NCI-H82 (cell line): Measurements from ENCODE around the gene ARPC1B.
"Not testable (repeated sequence)": the region's sequence is repeated elsewhere in the genome, so short reads cannot be mapped to it uniquely, and the experiment has no call there.

Experiments
- DNase-seq: peaks from one replicate; lab custom pipeline; 2025; lab: John Stamatoyannopoulos, UW

ARPC1B gene

GRCh38 chr7:99368750-99369389, 5.7 kb upstream of the ARPC1B start:
- no peak for DNase-seq

- no peak for DNase-seq
Observed at GRCh38 chr7:99369767-99370391, 4.7 kb upstream of the ARPC1B start.

- DNase-seq: no peak
Observed at GRCh38 chr7:99371376-99371920, 3.1 kb upstream of the ARPC1B start.

- peak; percentile 65 for DNase-seq
Observed at GRCh38 chr7:99372275-99373090, 2.0 kb upstream of the ARPC1B start.

DNA sequence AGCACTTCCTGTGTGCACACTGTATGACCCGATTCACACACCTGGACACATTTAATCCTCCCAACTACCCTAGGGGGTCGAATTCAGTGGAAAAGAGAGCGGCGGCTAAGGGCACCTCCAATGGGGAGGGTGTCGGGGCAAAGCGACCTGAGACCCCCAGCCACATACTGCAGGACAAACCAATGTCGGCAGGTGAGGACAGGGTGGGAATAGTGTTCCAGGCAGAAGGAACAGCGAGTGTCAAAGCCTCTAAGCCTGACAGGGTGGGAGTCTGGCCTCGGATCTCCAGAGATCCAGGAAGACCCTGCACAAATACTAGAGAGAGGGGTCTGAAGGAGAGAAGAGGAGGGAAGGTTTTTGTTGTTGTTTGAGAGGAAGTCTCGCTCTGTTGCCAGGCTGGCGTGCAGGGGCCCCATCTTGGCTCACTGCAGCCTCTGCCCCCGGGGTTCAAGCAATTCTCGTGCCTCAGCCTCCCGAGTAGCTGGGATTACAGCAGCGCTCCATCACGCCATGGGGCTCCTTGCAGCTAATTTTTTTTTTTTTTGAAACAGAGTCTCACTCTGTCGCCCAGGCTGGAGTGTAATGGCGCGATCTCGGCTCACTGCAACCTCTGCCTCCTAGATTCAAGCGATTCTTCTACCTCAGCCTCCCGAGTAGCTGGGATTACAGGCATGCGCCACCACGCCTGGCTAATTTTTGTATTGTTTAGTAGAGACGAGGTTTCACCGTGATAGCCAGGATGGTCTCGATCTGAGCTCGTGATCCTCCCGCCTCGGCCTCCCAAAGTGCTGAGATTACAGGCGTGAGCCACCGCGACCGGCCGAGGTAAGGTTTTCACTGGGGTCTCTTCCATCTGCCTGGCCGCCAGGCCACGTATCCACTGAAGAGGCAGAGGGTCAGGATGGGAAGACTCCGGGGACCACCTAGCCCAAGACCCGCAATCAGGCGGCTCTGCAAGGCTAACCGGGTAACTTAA, 1.2 kb upstream of the ARPC1B start:
- no peak for DNase-seq

DNA sequence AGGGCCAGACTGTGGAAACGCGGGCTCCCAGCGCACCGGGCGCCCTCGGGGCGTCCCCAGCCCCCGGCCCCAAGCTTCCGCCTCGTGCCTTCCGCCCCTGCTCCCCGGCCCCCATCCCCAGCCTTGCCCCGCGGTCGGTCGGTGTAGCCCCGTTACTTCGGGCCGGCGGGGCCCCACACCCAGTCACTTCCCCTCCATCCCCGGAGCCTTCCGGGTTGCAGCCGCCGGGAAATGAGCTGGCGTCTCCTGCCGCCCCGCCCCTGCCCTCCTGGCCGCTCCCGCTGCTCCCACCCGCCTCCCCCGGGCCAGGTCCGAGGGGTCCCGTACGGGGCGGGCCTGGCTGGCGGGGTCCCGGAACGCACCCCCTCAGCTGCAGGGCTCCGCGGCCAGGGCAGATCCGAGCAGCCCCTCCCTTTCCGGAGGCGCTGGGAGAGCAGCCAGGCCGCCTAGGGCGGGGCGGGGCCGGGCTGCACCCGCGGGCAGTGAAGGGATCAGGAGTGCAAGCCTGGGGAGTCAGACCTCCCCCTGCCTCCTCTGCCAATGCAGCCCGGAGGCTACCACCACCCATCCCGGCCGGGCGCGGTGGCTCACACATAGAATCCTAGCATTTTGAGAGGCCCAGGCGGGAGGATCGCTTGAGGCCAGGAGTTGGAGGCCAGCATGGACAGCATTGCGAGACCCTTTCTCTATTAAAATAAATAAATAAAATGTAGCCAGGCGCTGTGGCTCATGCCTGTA, 709 bp downstream of the ARPC1B start:
- peak; percentile 75 for DNase-seq

GRCh38 chr7:99379043-99379577, 4.6 kb downstream of the ARPC1B start:
- no peak for DNase-seq

- DNase-seq: not testable (repeated sequence)
Observed at GRCh38 chr7:99379693-99380031, 5.1 kb downstream of the ARPC1B start.

DNA sequence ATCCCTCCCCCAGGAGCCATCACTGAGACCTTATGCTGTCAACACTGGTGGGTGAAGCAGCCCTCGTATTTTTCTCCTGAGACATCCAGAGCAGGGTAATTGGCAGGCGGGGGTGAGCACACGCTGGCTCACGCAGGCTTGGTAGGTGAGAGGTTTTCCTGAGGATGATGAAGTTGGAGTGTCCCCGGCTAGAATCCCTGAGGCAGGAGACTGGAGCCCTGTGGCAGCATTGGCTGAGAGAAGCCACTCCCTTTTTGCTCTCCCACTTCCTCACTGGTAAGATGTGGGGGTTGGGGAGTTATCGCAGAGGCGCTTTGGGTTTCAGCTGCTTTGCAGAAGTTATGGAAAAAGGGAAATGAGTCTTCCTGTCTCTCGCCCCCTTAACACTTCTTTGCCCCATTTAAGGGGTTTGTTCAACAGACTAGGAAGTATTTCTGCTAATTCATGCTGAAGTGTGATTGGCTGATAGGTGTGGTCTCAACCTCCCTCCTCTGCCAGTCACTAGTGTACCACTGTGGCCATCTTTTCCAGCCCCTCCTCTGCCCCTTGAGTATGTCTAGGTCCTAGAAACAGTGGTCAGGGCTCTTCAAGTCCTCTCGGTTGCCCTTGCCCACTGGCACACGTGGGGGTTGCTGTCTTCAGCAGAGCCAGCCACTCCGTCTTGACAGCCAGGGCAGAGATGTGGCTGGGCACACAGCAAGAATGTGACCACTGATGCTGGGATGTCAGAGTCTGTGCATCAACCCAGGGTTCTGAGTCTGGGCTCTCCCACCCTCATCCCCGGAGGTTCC, 5.7 kb downstream of the ARPC1B start:
- DNase-seq: no peak

- DNase-seq: no peak
Observed at GRCh38 chr7:99380823-99381663, 6.5 kb downstream of the ARPC1B start.

- no peak for DNase-seq
Observed at GRCh38 chr7:99381664-99382075, 7.1 kb downstream of the ARPC1B start.

DNA sequence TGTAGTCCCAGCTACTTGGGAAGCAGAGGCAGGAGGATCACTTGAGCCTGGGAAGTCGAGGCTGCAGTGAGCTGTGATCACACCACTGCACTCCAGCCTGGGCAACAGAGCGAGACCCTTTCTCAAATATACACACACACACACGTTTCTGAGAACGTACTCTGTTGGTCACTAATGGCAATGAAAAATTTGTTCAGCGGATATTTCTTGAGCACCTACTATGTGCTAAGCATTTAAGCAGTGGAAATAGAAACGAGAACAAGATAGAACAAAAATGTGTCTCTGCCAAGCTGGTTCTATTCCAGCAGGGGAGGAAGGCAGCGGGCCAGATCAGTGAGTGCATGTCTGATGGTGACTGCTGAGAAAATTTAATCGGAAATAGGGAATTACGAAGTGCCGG, 8.7 kb downstream of the ARPC1B start:
- no peak for DNase-seq

GRCh38 chr7:99383791-99384370, 9.4 kb downstream of the ARPC1B start:
- no peak for DNase-seq

GRCh38 chr7:99384523-99384922, 10.0 kb downstream of the ARPC1B start:
- no peak for DNase-seq

DNA sequence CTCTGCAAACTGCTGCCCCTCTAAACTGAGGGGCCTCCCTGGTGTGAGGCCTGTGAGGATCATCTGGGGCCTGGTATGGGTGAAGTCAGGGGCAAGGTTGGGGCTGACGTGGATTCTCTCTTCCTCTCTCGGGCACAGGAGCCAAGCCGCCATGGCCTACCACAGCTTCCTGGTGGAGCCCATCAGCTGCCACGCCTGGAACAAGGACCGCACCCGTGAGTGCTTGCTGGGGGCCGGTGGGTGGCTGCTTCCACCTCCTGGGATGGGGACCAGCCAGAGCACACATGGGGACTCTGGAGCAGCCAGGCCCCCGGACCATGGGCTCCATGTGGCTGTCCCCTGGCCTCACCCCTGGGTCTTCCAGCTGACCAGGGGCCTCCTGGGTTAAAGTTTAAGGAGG, 11.0 kb downstream of the ARPC1B start:
- DNase-seq: no peak

GRCh38 chr7:99386584-99387238, 12.2 kb downstream of the ARPC1B start:
- DNase-seq: peak; percentile 56

DNA sequence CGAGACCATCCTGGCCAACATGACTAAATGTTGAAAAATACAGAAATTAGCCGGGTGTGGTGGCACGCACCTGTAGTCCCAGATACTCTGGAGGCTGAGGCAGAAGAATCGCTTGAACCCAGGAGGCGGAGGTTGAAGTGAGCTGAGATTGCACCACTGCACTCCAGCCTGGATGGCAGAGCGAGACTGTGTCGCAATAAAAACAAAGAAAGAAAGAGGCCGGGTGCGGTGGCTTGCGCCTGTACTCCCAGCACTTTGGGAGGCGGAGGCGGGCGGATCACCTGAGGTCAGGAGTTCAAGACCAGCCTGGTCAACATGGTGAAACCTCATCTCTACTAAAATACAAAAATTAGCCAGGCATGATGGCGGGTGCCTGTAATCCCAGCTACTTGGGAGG, 12.7 kb downstream of the ARPC1B start:
- not testable (repeated sequence) for DNase-seq

- DNase-seq: no peak
Observed at GRCh38 chr7:99387912-99388311, 13.4 kb downstream of the ARPC1B start.
